ENCODE data around the gene CALCR. TPM values are rescaled to one million over a fixed set of nuclear protein-coding genes. Genes with fewer than 3 reads are reported as not detected.

Gene CALCR
- total and polyA plus RNA-seq, 8 donors = 0.16 TPM; not detected in 7

GRCh38 chr7:93442478-93443224, 131.9 kb downstream of the CALCR start:
- intact Hi-C loops (cut with DNase I) = no loop called here
- peak in 1 of 4 donors; percentile 4 for DNase-seq
- Histone ChIP-seq H3K4me1 (no peaks in the 10 kb centered on the region), H3K27me3 (no peaks in the 10 kb centered on the region), H3K27ac (no peak overlapping the region), H3K9me3 (no peaks in the 10 kb centered on the region), H3K36me3 (no peaks in the 10 kb centered on the region), H3K4me3 (no peak overlapping the region)
- ATAC-seq = peak; percentile 71
- TF ChIP-seq, protein P1, sequence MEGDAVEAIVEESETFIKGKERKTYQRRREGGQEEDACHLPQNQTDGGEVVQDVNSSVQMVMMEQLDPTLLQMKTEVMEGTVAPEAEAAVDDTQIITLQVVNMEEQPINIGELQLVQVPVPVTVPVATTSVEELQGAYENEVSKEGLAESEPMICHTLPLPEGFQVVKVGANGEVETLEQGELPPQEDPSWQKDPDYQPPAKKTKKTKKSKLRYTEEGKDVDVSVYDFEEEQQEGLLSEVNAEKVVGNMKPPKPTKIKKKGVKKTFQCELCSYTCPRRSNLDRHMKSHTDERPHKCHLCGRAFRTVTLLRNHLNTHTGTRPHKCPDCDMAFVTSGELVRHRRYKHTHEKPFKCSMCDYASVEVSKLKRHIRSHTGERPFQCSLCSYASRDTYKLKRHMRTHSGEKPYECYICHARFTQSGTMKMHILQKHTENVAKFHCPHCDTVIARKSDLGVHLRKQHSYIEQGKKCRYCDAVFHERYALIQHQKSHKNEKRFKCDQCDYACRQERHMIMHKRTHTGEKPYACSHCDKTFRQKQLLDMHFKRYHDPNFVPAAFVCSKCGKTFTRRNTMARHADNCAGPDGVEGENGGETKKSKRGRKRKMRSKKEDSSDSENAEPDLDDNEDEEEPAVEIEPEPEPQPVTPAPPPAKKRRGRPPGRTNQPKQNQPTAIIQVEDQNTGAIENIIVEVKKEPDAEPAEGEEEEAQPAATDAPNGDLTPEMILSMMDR (IDR thresholded peaks at IDR 0.05) = peak; percentile 32 to 52

DNA sequence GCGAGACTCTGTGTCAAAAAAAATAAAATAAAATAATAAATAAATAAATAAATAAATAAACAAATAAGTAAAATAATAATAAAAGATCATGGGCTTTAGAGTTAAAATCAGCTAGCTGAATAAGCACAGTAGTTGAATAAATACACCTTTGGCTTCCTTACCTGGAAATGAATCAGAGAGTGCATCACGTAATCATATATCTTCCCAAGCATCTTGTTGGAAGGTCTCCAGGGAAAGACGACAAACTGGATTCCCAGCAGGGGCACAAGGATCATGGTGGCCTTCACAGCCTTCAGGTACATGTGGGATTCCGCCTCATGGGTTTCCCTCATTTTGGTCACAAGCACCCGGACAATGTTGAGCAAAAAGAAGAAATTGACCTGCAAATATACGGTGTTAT, 138.7 kb downstream of the CALCR start:
- Histone ChIP-seq H3K4me1 (no peaks in the 10 kb centered on the region), H3K36me3 (no peaks in the 10 kb centered on the region), H3K4me3 (no peak overlapping the region), H3K27me3 (no peaks in the 10 kb centered on the region), H3K27ac (no peak overlapping the region), H3K9me3 (no peaks in the 10 kb centered on the region)
- intact Hi-C loops (cut with DNase I) = no loop called here
- TF ChIP-seq, protein P1 (IDR thresholded peaks at IDR 0.05) = no peak
- ATAC-seq (no peak), DNase-seq (no peak)

DNA sequence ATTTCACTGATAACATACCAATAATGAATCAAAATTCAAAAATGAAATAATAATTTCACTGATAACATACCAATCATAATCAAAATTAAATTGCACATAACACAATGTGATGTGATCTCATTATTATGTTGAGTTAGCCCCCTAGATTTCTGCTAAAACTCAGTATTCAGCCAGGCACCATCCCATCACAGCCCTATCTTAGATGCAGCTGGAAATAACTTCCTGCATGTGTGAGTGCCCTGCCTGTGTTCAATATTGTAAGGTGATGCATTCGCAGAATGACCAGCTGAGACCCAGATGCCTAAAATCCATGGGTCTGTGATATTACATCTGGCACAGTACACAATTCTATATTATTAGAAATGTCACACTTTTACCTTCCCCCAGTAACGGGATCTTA, 142.4 kb downstream of the CALCR start:
- TF ChIP-seq, protein P1 (IDR thresholded peaks at IDR 0.05) = no peak
- Histone ChIP-seq H3K27me3 (no peaks in the 10 kb centered on the region), H3K4me1 (no peaks in the 10 kb centered on the region), H3K36me3 (no peaks in the 10 kb centered on the region), H3K27ac (no peak overlapping the region), H3K9me3 (no peaks in the 10 kb centered on the region), H3K4me3 (no peak overlapping the region)
- no peak for DNase-seq
- ATAC-seq = no peak
- intact Hi-C loops (cut with DNase I) = no loop called here

DNA sequence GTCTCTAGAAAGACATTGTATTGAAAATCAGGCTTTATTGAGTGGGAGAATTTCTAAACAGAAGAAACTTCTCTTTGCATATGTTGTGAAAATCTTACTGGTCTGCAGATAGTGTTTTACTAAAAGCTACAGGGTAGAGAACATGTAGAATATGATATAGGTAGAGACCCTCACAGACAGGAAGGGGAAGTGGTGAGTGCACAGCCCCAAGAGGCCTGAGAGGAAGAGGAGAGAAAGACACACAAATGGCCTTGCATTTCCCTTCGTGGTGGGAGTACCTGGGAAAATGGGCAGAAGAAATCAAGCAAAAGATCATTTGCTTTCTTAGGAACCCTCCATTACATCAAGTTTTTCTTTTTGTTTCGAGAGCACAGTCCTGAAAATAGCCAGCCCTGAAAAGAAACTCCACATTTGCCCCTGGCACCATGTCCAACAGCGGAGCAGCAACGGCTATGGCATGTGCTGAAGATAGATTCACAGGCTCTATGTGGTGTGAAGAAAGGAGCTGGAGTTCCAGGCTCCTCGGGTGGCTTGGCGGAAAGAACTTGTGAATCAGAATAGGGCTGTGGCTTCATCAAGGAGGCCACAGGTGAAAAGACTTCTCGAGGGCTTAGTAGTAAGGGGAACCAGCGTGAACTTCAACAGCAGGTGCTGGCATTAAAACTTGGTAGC, 143.5 kb downstream of the CALCR start:
- Histone ChIP-seq H3K4me3 (no peak overlapping the region), H3K4me1 (no peaks in the 10 kb centered on the region), H3K27me3 (no peaks in the 10 kb centered on the region), H3K36me3 (no peaks in the 10 kb centered on the region), H3K27ac (no peak overlapping the region), H3K9me3 (no peaks in the 10 kb centered on the region)
- no peak for ATAC-seq
- DNase-seq = no peak
- TF ChIP-seq, protein P1 (IDR thresholded peaks at IDR 0.05) = no peak
- intact Hi-C loops (cut with DNase I) = no loop called here

GRCh38 chr7:93429563-93429962, 145.0 kb downstream of the CALCR start:
- TF ChIP-seq, protein P1 (IDR thresholded peaks at IDR 0.05) = no peak
- Histone ChIP-seq H3K36me3 (no peaks in the 10 kb centered on the region), H3K27me3 (no peaks in the 10 kb centered on the region), H3K27ac (no peak overlapping the region), H3K9me3 (no peaks in the 10 kb centered on the region), H3K4me3 (no peak overlapping the region), H3K4me1 (no peaks in the 10 kb centered on the region)
- intact Hi-C loops (cut with DNase I) = no loop called here
- ATAC-seq (no peak), DNase-seq (no peak)
